ENCODE results near the gene CALB2. TPM values are rescaled to one million over a fixed set of nuclear protein-coding genes. Genes with fewer than 3 reads are reported as not detected.

Gene CALB2
- total RNA-seq, 1 experiment from 2014 or later, result 5.5 TPM

DNA sequence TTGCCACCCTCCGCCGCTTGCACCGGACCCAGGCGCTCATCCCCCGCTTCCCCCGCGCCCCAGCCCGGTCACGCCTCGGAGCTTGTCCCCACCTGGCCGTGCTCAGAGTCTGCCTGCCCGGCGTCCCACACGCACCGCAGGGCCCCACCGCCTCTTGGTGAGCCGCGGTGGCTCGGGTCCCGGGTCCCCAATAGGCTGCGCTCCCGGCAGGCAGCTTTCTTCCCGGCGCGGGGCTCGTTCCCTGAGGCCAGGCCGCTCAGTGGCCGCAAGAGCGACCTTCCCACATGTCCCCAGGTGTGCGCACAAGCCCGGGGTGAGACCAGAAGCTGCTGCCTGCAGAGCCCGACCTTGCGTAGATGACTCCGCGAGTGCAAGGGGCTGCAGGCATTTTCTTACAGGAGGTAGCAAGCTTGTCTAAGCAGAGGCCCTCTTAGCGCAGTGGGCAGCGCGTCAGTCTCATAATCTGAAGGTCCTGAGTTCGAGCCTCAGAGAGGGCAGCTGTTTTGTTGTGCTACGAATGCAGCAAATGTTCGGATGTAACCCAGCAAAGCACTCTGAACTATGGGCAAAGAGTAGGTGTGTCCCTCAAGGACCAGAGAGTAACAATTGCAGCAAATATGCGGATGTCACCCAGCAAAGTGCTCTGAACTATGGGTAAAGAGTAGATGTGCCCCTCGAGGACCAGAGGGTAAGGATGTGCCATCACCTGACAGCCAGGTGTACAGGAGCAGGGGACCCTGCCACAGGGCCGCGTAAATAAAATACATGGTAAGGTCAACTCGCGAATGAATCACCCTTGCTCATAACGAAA is 67.8 kb downstream of the CALB2 start:
- Histone ChIP-seq H3K9me3 (ENCODE audit: control insufficient read depth in 1 of 2, insufficient read depth in 1 of 2, low read depth in 1 of 2, low read length in 2 of 2) (peaks cover 0 to 7% of the 10 kb centered on the region in 2 experiments; a peak in 1 of 4 replicates), H3K4me1 (ENCODE audit: control insufficient read depth in 1 of 2, insufficient read depth in 2 of 2, low read length in 2 of 2) (peaks cover 4 to 14% of the 10 kb centered on the region in 2 experiments; a peak in 3 of 4 replicates), H3K27me3 (ENCODE audit: insufficient read depth, low read length) (no peaks in the 10 kb centered on the region), H3K27ac (ENCODE audit: low read depth, low read length) (peak overlapping the region; percentile 46), H3K9ac (ENCODE audit: low read length) (no peak overlapping the region), H4K20me1 (ENCODE audit: insufficient read depth) (no peaks in the 10 kb centered on the region), H3K4me2 (ENCODE audit: low read length) (peak overlapping the region; percentile 67), H3K79me2 (ENCODE audit: insufficient read depth, low read length) (no peaks in the 10 kb centered on the region), H3K4me3 (replicated peaks in 1 of 2; ENCODE audit: low read depth in 1 of 2, low read length in 2 of 2) (peak overlapping the region in 1 of 2 experiments; percentile 38; a peak in 1 of 4 replicates), H3K9me2 (ENCODE audit: insufficient read depth) (no peaks in the 10 kb centered on the region), H3K36me3 (ENCODE audit: control insufficient read depth in 1 of 2, insufficient read depth in 2 of 2, low read length in 2 of 2) (no peaks in the 10 kb centered on the region), H2AFZ (ENCODE audit: low read depth, low read length, poor library complexity, severe bottlenecking) (peak overlapping the region; percentile 88)
- BruUV-seq (replicated peaks), result no TSS peak
- intact Hi-C loops (cut with micrococcal nuclease), result no loop called here
- DNase-seq (ENCODE audit: low read depth, low spot score) (peak; percentile 95), ATAC-seq (peak; percentile 91)
- RAD21 ChIA-PET (ENCODE audit: low non-redundant PET in 1 of 2, low total read pairs in 2 of 2, uncharacterized antibody in 2 of 2, unreplicated experiment in 2 of 2), result interaction anchor here (1.1 to 1.7 kb wide), 2 partner anchors 14 kb away, joined by 3 to 5 read pairs; no protein-coding TSS in a partner anchor
- POLR2A ChIA-PET, result interaction anchor here (1.0 to 1.8 kb wide), 2 partner anchors 36 to 185 kb away, joined by 3 read pairs; partner anchors contain the start of gene ZNF23
- CTCF ChIA-PET, result interaction anchor here (1.1 to 2.4 kb wide), 3 partner anchors 14 to 185 kb away, joined by 4 to 8 read pairs (median 7); no protein-coding TSS in a partner anchor
- TF ChIP-seq POLR2A (IDR thresholded peaks at IDR 0.05; ENCODE audit: borderline replicate concordance, extremely low read depth, insufficient read depth, insufficient read length) (no peak), CBX3 (IDR thresholded peaks at IDR 0.05; ENCODE audit: low read depth) (peak; percentile 91), ELF1 (IDR thresholded peaks at IDR 0.05; ENCODE audit: borderline replicate concordance, low read depth) (no peak; the same call in 1 of the 2 replicates), ZNF274 (IDR thresholded peaks at IDR 0.05; ENCODE audit: low read depth, low read length) (no peak), REST (IDR thresholded peaks at IDR 0.05; ENCODE audit: low read depth) (no peak), ZFX (IDR thresholded peaks at IDR 0.05) (no peak), SP1 (IDR thresholded peaks at IDR 0.05; ENCODE audit: low read depth) (peak; percentile 50; the same call in 1 of the 2 replicates), JUND (IDR thresholded peaks at IDR 0.05) (peak; percentile 54), SRF (IDR thresholded peaks at IDR 0.05; ENCODE audit: low read depth) (no peak; the same call in none of the 2 replicates), ATF3 (IDR thresholded peaks at IDR 0.05) (peak; percentile 98), FOSL1 (IDR thresholded peaks at IDR 0.05; ENCODE audit: low read depth) (no peak), CTCF (IDR thresholded peaks at IDR 0.05 in 2 of 3, conservative IDR thresholded peaks at IDR 0.05 in 1 of 3; ENCODE audit: borderline replicate concordance in 1 of 3, insufficient read depth in 1 of 3, low read depth in 2 of 3, low read length in 2 of 3) (no peak), EZH2 (IDR thresholded peaks at IDR 0.05) (no peak), YY1 (IDR thresholded peaks at IDR 0.05; ENCODE audit: extremely low read depth, insufficient replicate concordance, low read depth, low read length) (peak; percentile 12), SIN3A (IDR thresholded peaks at IDR 0.05; ENCODE audit: low read depth) (peak; percentile 66), EZH2phosphoT487 (IDR thresholded peaks at IDR 0.05; ENCODE audit: borderline replicate concordance) (no peak)
- TF ChIP-seq, protein P1, sequence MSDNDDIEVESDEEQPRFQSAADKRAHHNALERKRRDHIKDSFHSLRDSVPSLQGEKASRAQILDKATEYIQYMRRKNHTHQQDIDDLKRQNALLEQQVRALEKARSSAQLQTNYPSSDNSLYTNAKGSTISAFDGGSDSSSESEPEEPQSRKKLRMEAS (IDR thresholded peaks at IDR 0.05), result peak; percentile 84
- TF ChIP-seq, protein P2, sequence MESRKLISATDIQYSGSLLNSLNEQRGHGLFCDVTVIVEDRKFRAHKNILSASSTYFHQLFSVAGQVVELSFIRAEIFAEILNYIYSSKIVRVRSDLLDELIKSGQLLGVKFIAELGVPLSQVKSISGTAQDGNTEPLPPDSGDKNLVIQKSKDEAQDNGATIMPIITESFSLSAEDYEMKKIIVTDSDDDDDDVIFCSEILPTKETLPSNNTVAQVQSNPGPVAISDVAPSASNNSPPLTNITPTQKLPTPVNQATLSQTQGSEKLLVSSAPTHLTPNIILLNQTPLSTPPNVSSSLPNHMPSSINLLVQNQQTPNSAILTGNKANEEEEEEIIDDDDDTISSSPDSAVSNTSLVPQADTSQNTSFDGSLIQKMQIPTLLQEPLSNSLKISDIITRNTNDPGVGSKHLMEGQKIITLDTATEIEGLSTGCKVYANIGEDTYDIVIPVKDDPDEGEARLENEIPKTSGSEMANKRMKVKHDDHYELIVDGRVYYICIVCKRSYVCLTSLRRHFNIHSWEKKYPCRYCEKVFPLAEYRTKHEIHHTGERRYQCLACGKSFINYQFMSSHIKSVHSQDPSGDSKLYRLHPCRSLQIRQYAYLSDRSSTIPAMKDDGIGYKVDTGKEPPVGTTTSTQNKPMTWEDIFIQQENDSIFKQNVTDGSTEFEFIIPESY (IDR thresholded peaks at IDR 0.05; ENCODE audit: extremely low read depth, insufficient replicate concordance, low read length), result no peak
